IMR-90 (cell line): ENCODE measurements around the gene SEMG2. TPM values are rescaled to one million over a fixed set of nuclear protein-coding genes. Genes with fewer than 3 reads are reported as not detected.

Experiments used
- ATAC-seq: fragments of 200-7000 bp; cut with Tn5 transposase; 2 replicates; pipeline ENCODE4 v1.9.1; 2020; ENCODE audit warnings: low read depth, mild to moderate bottlenecking, moderate library complexity
- BruUV-seq: library from RNA; stranded (reverse); fragments of 400-500 nt; replicated peaks from 2 replicates; lab custom pipeline; 2021; lab: Mats Ljungman, UMichigan
- CTCF ChIA-PET: fragments of 300-600 bp; formaldehyde crosslinking; extraction: SDS; loops from one replicate; lab custom pipeline; 2021; ENCODE audit warnings: antibody characterized with exemption; lab: Yijun Ruan, JAX
- POLR2A ChIA-PET: fragments of 300-600 bp; sonication (Branson Sonifier 250); formaldehyde crosslinking; loops from one replicate; lab custom pipeline; 2022; ENCODE audit warnings: antibody characterized with exemption; ENCODE audit not compliant: unreplicated experiment; lab: Charles Lee
- DNase-seq: peaks from one replicate; pipeline ENCODE4 v3.0.0; 2013
- H2AFZ ChIP-seq: replicated peaks from 2 replicates; pipeline ENCODE3; 2013; ENCODE audit warnings: low read length, mild to moderate bottlenecking; ENCODE audit not compliant: poor library complexity
- H2AK5ac ChIP-seq: 2 replicates; pipeline ENCODE4 v1.6.1; 2013; ENCODE audit warnings: low read depth, low read length, inconsistent platforms
- H2AK9ac ChIP-seq: replicated peaks from 2 replicates; pipeline ENCODE3; 2013; ENCODE audit warnings: mild to moderate bottlenecking, low read depth, low read length, moderate library complexity; ENCODE audit not compliant: poor library complexity
- H2BK120ac ChIP-seq: 2 replicates; pipeline ENCODE4 v1.6.1; 2013; ENCODE audit warnings: low read depth, low read length, inconsistent platforms
- H2BK15ac ChIP-seq: 3 replicates; pipeline ENCODE4 v1.6.1; 2013; ENCODE audit warnings: low read depth, low read length, inconsistent platforms
- H2BK20ac ChIP-seq: 2 replicates; pipeline ENCODE4 v1.6.1; 2013; ENCODE audit warnings: low read depth, mild to moderate bottlenecking, inconsistent platforms, low read length, moderate library complexity
- H2BK5ac ChIP-seq: 2 replicates; pipeline ENCODE4 v1.6.1; 2013; ENCODE audit warnings: mild to moderate bottlenecking, low read depth, low read length, inconsistent platforms; ENCODE audit not compliant: poor library complexity, severe bottlenecking
- H3K14ac ChIP-seq: replicated peaks from 2 replicates; pipeline ENCODE4 v1.6.1; 2013; ENCODE audit warnings: low read depth, low read length, inconsistent platforms
- H3K18ac ChIP-seq: 2 replicates; pipeline ENCODE4 v1.6.1; 2013; ENCODE audit warnings: low read depth, low read length, control low read depth
- H3K23ac ChIP-seq: 2 replicates; pipeline ENCODE4 v1.6.1; 2013; ENCODE audit warnings: low read depth, low read length, inconsistent platforms
- H3K27ac ChIP-seq: 2 replicates; pipeline ENCODE4 v1.5.1; 2013; ENCODE audit warnings: mild to moderate bottlenecking, control low read depth, low read length; ENCODE audit not compliant: insufficient read depth
- H3K27me3 ChIP-seq: 2 replicates; pipeline ENCODE4 v1.6.1; 2013; ENCODE audit warnings: low read length; ENCODE audit not compliant: control insufficient read depth, insufficient read depth
- H3K36me3 ChIP-seq: 2 replicates; pipeline ENCODE4 v1.6.1; 2013; ENCODE audit warnings: low read length, mixed read lengths; ENCODE audit not compliant: control insufficient read depth, insufficient read depth
- H3K4ac ChIP-seq: 2 replicates; pipeline ENCODE4 v1.6.1; 2013; ENCODE audit warnings: low read depth, low read length, inconsistent platforms
- H3K4me1 ChIP-seq: 2 replicates; pipeline ENCODE4 v1.6.1; 2013; ENCODE audit warnings: low read length, mixed read lengths; ENCODE audit not compliant: control insufficient read depth, insufficient read depth
- H3K4me2 ChIP-seq: 2 replicates; pipeline ENCODE4 v1.6.1; 2013; ENCODE audit warnings: low read depth, mild to moderate bottlenecking, control low read depth, low read length, moderate library complexity
- H3K4me3 ChIP-seq: 2 replicates; pipeline ENCODE4 v1.5.1; 2013; ENCODE audit warnings: low read depth, mild to moderate bottlenecking, control low read depth, low read length, moderate library complexity; ENCODE audit not compliant: insufficient read depth
- H3K56ac ChIP-seq: 2 replicates; pipeline ENCODE4 v1.6.1; 2013; ENCODE audit warnings: low read length, inconsistent platforms; ENCODE audit not compliant: insufficient read depth; ENCODE audit errors: extremely low read depth
- H3K79me1 ChIP-seq, 2 experiments: 2 replicates each; pipeline ENCODE4 v1.6.1; 2013; ENCODE audit warnings: low read length in 2 of 2, inconsistent platforms in 1 of 2, low read depth in 1 of 2
- H3K9ac ChIP-seq: 2 replicates; pipeline ENCODE4 v1.6.1; 2013; ENCODE audit warnings: low read depth, low read length, control low read depth
- H3K9me1 ChIP-seq: 2 replicates; pipeline ENCODE4 v1.6.1; 2013; ENCODE audit warnings: low read length, inconsistent platforms; ENCODE audit not compliant: insufficient read depth
- H3K9me3 ChIP-seq: 2 replicates; pipeline ENCODE4 v1.6.1; 2013; ENCODE audit warnings: low read length; ENCODE audit not compliant: control insufficient read depth, insufficient read depth
- H4K20me1 ChIP-seq: 2 replicates; pipeline ENCODE4 v1.6.1; 2013; ENCODE audit warnings: low read length, inconsistent platforms; ENCODE audit not compliant: insufficient read depth
- H4K5ac ChIP-seq: 2 replicates; pipeline ENCODE4 v1.6.1; 2013; ENCODE audit warnings: mild to moderate bottlenecking, low read depth, low read length, control low read depth
- H4K8ac ChIP-seq, 2 experiments: 2 replicates each; pipeline ENCODE4 v1.6.1; 2013; ENCODE audit warnings: low read depth in 2 of 2, low read length in 2 of 2, control low read depth in 1 of 2, inconsistent platforms in 1 of 2
- H4K91ac ChIP-seq: 2 replicates; pipeline ENCODE4 v1.6.1; 2013; ENCODE audit warnings: low read depth, low read length, inconsistent platforms; ENCODE audit not compliant: insufficient read depth
- BHLHE40 ChIP-seq: fragments of 150-350 bp; IDR thresholded peaks from 2 replicates; pipeline ENCODE4 v1.6.1; 2016; ENCODE audit warnings: mild to moderate bottlenecking, low read depth, low read length
- CHD1 ChIP-seq: IDR thresholded peaks from 2 replicates; pipeline ENCODE4 v1.6.1; 2012; ENCODE audit warnings: low read depth, low read length, improper control_type of control experiment
- FOS ChIP-seq: fragments of 150-350 bp; IDR thresholded peaks from 2 replicates; pipeline ENCODE4 v1.6.1; 2016; ENCODE audit warnings: low read depth, low read length
- MAFK ChIP-seq: IDR thresholded peaks from 2 replicates; pipeline ENCODE4 v1.6.1; 2012; ENCODE audit warnings: low read depth, low read length, improper control_type of control experiment
- MAZ ChIP-seq: IDR thresholded peaks from 2 replicates; pipeline ENCODE4 v1.6.1; 2012; ENCODE audit warnings: low read depth, mild to moderate bottlenecking, low read length, improper control_type of control experiment, moderate library complexity, borderline replicate concordance
- MXI1 ChIP-seq: IDR thresholded peaks from 2 replicates; pipeline ENCODE4 v1.6.1; 2012; ENCODE audit warnings: low read depth, mild to moderate bottlenecking, low read length, moderate library complexity, borderline replicate concordance
- RCOR1 ChIP-seq: IDR thresholded peaks from 2 replicates; pipeline ENCODE4 v1.6.1; 2012; ENCODE audit warnings: mild to moderate bottlenecking, low read length, improper control_type of control experiment; ENCODE audit not compliant: insufficient replicate concordance
- SMC3 ChIP-seq: fragments of 150-350 bp; IDR thresholded peaks from 2 replicates; pipeline ENCODE4 v1.6.1; 2016; ENCODE audit warnings: low read depth, mild to moderate bottlenecking, antibody characterized with exemption, low read length, moderate library complexity
- WGBS, 2 experiments: methylation state at CpG; one replicate each; pipeline versions ENCODE4 v1.1.5 to v1.1.7; 2013; ENCODE audit warnings: missing lambda C conversion rate in 2 of 2; ENCODE audit not compliant: insufficient read length in 1 of 2; ENCODE audit errors: extremely low coverage in 2 of 2; 5-methylcytosine and 5-hydroxymethylcytosine counted together
- dilution Hi-C: fragments of 300-500 bp; cut with HindIII; formaldehyde crosslinking; loops from one replicate; pipeline ENCODE4 v1.14.3; 2018; ENCODE audit warnings: low sequenced_read_pairs; ENCODE audit not compliant: unreplicated experiment
- in situ Hi-C: fragments of 300-500 bp; cut with MboI; formaldehyde crosslinking; loops from 3 replicates; pipeline ENCODE4 v1.14.3; 2019; ENCODE audit warnings: low sequenced_read_pairs, inconsistent platforms, mixed read lengths
- intact Hi-C: fragments of 100-400 bp; cut with micrococcal nuclease; formaldehyde crosslinking; loops from 2 replicates; pipeline ENCODE4 v1.10.0; 2022
- polyA plus RNA-seq, 3 experiments: library from polyadenylated mRNA; depleted of rRNA; stranded (reverse); fragments of >200 nt; gene quantifications; 2 replicates each; pipeline ENCODE4 v1.2.3, GENCODE V29; 2012; ENCODE audit warnings: low replicate concordance in 1 of 3
- total RNA-seq: library from RNA; depleted of rRNA; stranded (reverse); fragments of >200 nt; gene quantifications from 2 replicates; pipeline ENCODE4 v1.2.3, GENCODE V29; 2012

The SEMG2 gene
- total and polyA plus RNA-seq, 2 of the 4 experiments (the other 2 are of a cell fraction) = not detected

- Histone ChIP-seq H4K8ac (no peak overlapping the region), H3K4me2 (no peak overlapping the region), H2BK15ac (no peak overlapping the region), H3K56ac (no peak overlapping the region), H3K4me1 (no peaks in the 10 kb centered on the region), H3K9me3 (no peaks in the 10 kb centered on the region), H2BK120ac (no peak overlapping the region), H2AK5ac (no peak overlapping the region), H3K9me1 (no peaks in the 10 kb centered on the region), H4K5ac (no peak overlapping the region), H3K18ac (no peak overlapping the region), H3K4me3 (no peak overlapping the region), H3K4ac (no peak overlapping the region), H4K20me1 (no peaks in the 10 kb centered on the region), H2BK5ac (no peak overlapping the region), H3K14ac (no peak overlapping the region), H4K91ac (no peak overlapping the region), H3K9ac (no peak overlapping the region), H2BK20ac (no peak overlapping the region), H3K79me1 (no peaks in the 10 kb centered on the region), H2AFZ (no peak overlapping the region), H3K36me3 (no peaks in the 10 kb centered on the region), H3K27ac (no peak overlapping the region), H2AK9ac (no peak overlapping the region), H3K27me3 (peaks cover 9% of the 10 kb centered on the region), H3K23ac (no peak overlapping the region)
- in situ Hi-C loops = no loop called here
- no CpG with 5 or more reads among the region's 4 CpGs for WGBS, 2 experiments
- POLR2A ChIA-PET = no interaction called here
- TF ChIP-seq MAZ (no peak), MXI1 (no peak), SMC3 (no peak), FOS (no peak), MAFK (no peak), CHD1 (no peak), BHLHE40 (no peak), RCOR1 (no peak)
- DNase-seq (no peak), ATAC-seq (no peak)
- CTCF ChIA-PET = no interaction called here
- no TSS peak for BruUV-seq
- intact Hi-C loops = no loop called here
- dilution Hi-C loops = no loop called here
Measured at GRCh38 chr20:45253261-45253660, 32.1 kb downstream of the SEMG2 start.
